ENCODE data around the gene BRI3.

DNA sequence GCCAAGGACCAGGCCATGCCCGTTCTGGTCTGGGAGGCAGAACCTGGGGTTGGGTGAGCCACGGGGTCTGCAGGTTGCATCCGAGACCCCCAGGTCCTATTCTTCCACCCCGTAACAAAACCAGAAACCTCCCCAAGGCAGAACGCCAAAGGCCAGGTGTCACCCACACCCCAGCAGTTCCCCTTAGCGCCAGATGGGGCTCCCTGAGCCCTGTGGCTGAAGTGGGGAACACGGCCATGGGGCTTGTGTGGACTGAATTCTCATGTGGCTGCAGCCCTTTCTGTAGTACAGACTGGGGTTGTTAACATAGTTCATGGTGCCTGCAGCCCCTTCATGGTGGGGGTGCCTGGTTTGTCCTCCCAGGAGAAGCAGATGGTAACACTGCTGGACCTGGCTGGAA is 10.2 kb downstream of the BRI3 start:
- TF ChIP-seq POLR2A (IDR thresholded peaks at IDR 0.05) (no peak), CTCF (IDR thresholded peaks at IDR 0.05) (no peak)
